PC-9 (cell line): ENCODE results near the gene PLEKHJ1. TPM values are rescaled to one million over a fixed set of nuclear protein-coding genes. Genes with fewer than 3 reads are reported as not detected.

ENCODE experiments used
- Bru-seq: library from RNA; stranded (reverse); fragments of 400-500 nt; gene quantifications from one replicate; lab custom pipeline; 2021; lab: Mats Ljungman, UMichigan
- BruChase-seq, 2 experiments: library from RNA; stranded (reverse); fragments of 400-500 nt; gene quantifications; one replicate each; lab custom pipeline; 2021; lab: Mats Ljungman, UMichigan
- BruUV-seq: library from RNA; stranded (reverse); fragments of 400-500 nt; replicated peaks from 2 replicates; lab custom pipeline; 2021; lab: Mats Ljungman, UMichigan
- CTCF ChIA-PET: fragments of 300-600 bp; sonication (Branson Sonifier 250); formaldehyde crosslinking; loops from one replicate; lab custom pipeline; 2022; ENCODE audit warnings: antibody characterized with exemption; lab: Charles Lee
- POLR2A ChIA-PET: fragments of 300-600 bp; sonication (Branson Sonifier 250); formaldehyde crosslinking; loops from one replicate; lab custom pipeline; 2022; ENCODE audit warnings: antibody characterized with exemption; ENCODE audit not compliant: unreplicated experiment; lab: Charles Lee
- DNase-seq, 2 experiments: peaks; one replicate each; pipeline versions ENCODE4 v3.0.0 to v3.0.0-alpha.2; 2015 to 2022; ENCODE audit warnings: mixed read lengths in 1 of 2
- H2AFZ ChIP-seq: fragments of 200-600 bp; sonication (generic); 2 replicates; pipeline ENCODE4 v1.8.1; 2017; ENCODE audit warnings: antibody characterized with exemption
- H3F3A ChIP-seq: fragments of 200-600 bp; sonication (generic); 2 replicates; pipeline ENCODE4 v1.8.1; 2017; ENCODE audit warnings: antibody characterized with exemption, mild to moderate bottlenecking, low read depth; ENCODE audit not compliant: insufficient read depth
- H3K27ac ChIP-seq: fragments of 200-600 bp; sonication (generic); 2 replicates; pipeline ENCODE4 v1.6.1; 2016; ENCODE audit warnings: mixed run types
- H3K27me3 ChIP-seq: fragments of 200-600 bp; sonication (generic); 2 replicates; pipeline ENCODE4 v1.6.1; 2016; ENCODE audit warnings: low read depth, mixed run types; ENCODE audit not compliant: insufficient read depth
- H3K36me3 ChIP-seq: fragments of 200-600 bp; sonication (generic); 2 replicates; pipeline ENCODE4 v1.6.1; 2016; ENCODE audit warnings: low read depth, mixed run types
- H3K4me1 ChIP-seq: fragments of 200-600 bp; sonication (generic); replicated peaks from 2 replicates; pipeline ENCODE4 v1.6.1; 2016; ENCODE audit warnings: mixed run types; ENCODE audit not compliant: insufficient read depth
- H3K4me2 ChIP-seq: fragments of 200-600 bp; sonication (generic); 2 replicates; pipeline ENCODE4 v1.6.1; 2017; ENCODE audit warnings: mixed run types
- H3K4me3 ChIP-seq: fragments of 200-600 bp; sonication (generic); 2 replicates; pipeline ENCODE4 v1.6.1; 2016; ENCODE audit warnings: mixed run types
- H3K79me2 ChIP-seq: fragments of 200-600 bp; sonication (generic); 2 replicates; pipeline ENCODE4 v1.6.1; 2017; ENCODE audit warnings: low read depth, mixed run types
- H3K9me2 ChIP-seq: fragments of 200-600 bp; sonication (generic); 2 replicates; pipeline ENCODE4 v1.8.1; 2017; ENCODE audit warnings: mild to moderate bottlenecking; ENCODE audit not compliant: insufficient read depth
- H3K9me3 ChIP-seq: fragments of 200-600 bp; sonication (generic); 2 replicates; pipeline ENCODE4 v1.8.1; 2016; ENCODE audit warnings: low read depth; ENCODE audit not compliant: insufficient read depth
- H4K20me1 ChIP-seq: fragments of 200-600 bp; sonication (generic); 2 replicates; pipeline ENCODE4 v1.8.1; 2017; ENCODE audit not compliant: insufficient read depth
- EZH2 ChIP-seq: fragments of 200-600 bp; sonication (generic); IDR thresholded peaks from 2 replicates; pipeline ENCODE4 v1.8.0; 2017; ENCODE audit warnings: antibody characterized with exemption, low read depth
- intact Hi-C: fragments of 100-400 bp; cut with micrococcal nuclease; formaldehyde crosslinking; loops from one replicate; pipeline ENCODE4 v1.10.0; 2022; ENCODE audit not compliant: unreplicated experiment
- long read RNA-seq: library from polyadenylated mRNA; stranded (forward); transcript quantifications from one replicate; pipeline ENCODE4 v2.0.0, GENCODE V29; 2022
- total RNA-seq: library from RNA; stranded (reverse); gene quantifications from 2 replicates; pipeline ENCODE4 v1.2.3, GENCODE V29; 2021
- TF ChIP-seq, protein P1 (sequence below): fragments of 200-600 bp; sonication (generic); conservative IDR thresholded peaks from 2 replicates; pipeline ENCODE4 v1.6.1; 2017; ENCODE audit warnings: mixed run types, antibody characterized with exemption, mild to moderate bottlenecking, moderate library complexity

The PLEKHJ1 gene
- total RNA-seq (38.6 and 45.9 TPM in 2 replicates), Bru-seq, nascent RNA (percentile 51 among the genes with signal in this experiment), BruChase-seq, experiment 1, labeled RNA remaining after a 2-hour chase (percentile 68 among the genes with signal in this experiment), BruChase-seq, experiment 2, labeled RNA remaining after a 6-hour chase (percentile 74 among the genes with signal in this experiment)
- long read RNA-seq, transcript PLEKHJ1-206 (5 exons, 1,311 nt), result minor isoform, 5 of 98 reads
- long read RNA-seq, transcript PLEKHJ1-201 (6 exons, 1,206 nt), result major isoform, 80 of 98 reads
- long read RNA-seq, partial matches to known transcripts, result 1 of 98 reads
- long read RNA-seq, other reads (novel, unspliced or antisense), result 6 of 98 reads

GRCh38 chr19:2236314-2237050 lies at the start of gene PLEKHJ1, which contains the start of gene SF3A2:
PLEKHJ1 (minus strand) TSS chr19:2236329; CDS start chr19:2236248, 81 bp downstream.
SF3A2 (plus strand) TSS chr19:2236824; CDS start chr19:2243419, 6,595 bp downstream.
- Histone ChIP-seq H3K4me3 (peak within 1 kb of the TSS; percentile 82), H3K36me3 (no peaks in the 10 kb centered on the region), H3K9me2 (no peaks in the 10 kb centered on the region), H3K79me2 (peaks cover 72% of the 10 kb centered on the region), H2AFZ (peak within 1 kb of the TSS; percentile 85), H3F3A (peaks cover 9% of the 10 kb centered on the region; the same call in 1 of the 2 replicates), H3K27me3 (no peaks in the 10 kb centered on the region), H3K4me2 (peak within 1 kb of the TSS; percentile 93), H4K20me1 (peaks cover 42% of the 10 kb centered on the region), H3K9me3 (no peaks in the 10 kb centered on the region), H3K27ac (peak within 1 kb of the TSS; percentile 83), H3K4me1 (peaks cover 15% of the 10 kb centered on the region)
- POLR2A ChIA-PET, result no interaction called here
- CTCF ChIA-PET, result no interaction called here
- intact Hi-C loops, result loop anchor here (1.0 to 10.0 kb wide), 3 partner anchors 80 to 228 kb away; no protein-coding TSS in a partner anchor
- TF ChIP-seq, protein P1, sequence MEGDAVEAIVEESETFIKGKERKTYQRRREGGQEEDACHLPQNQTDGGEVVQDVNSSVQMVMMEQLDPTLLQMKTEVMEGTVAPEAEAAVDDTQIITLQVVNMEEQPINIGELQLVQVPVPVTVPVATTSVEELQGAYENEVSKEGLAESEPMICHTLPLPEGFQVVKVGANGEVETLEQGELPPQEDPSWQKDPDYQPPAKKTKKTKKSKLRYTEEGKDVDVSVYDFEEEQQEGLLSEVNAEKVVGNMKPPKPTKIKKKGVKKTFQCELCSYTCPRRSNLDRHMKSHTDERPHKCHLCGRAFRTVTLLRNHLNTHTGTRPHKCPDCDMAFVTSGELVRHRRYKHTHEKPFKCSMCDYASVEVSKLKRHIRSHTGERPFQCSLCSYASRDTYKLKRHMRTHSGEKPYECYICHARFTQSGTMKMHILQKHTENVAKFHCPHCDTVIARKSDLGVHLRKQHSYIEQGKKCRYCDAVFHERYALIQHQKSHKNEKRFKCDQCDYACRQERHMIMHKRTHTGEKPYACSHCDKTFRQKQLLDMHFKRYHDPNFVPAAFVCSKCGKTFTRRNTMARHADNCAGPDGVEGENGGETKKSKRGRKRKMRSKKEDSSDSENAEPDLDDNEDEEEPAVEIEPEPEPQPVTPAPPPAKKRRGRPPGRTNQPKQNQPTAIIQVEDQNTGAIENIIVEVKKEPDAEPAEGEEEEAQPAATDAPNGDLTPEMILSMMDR, result peak; percentile 90
- no peak for TF ChIP-seq EZH2
- peak; percentile 84 to 95 for DNase-seq
- no TSS peak for BruUV-seq

- no peaks in the 10 kb centered on the region for H4K20me1 ChIP-seq
- CTCF ChIA-PET, result no interaction called here
- H3K36me3 ChIP-seq, result no peaks in the 10 kb centered on the region
- no peak overlapping the region for H3K27ac ChIP-seq
- H3K79me2 ChIP-seq, result no peaks in the 10 kb centered on the region
- no peak overlapping the region for H3K4me2 ChIP-seq
- no peaks in the 10 kb centered on the region for H3K9me3 ChIP-seq
- H3K9me2 ChIP-seq, result no peaks in the 10 kb centered on the region
- no peak overlapping the region for H2AFZ ChIP-seq
- no peak overlapping the region for H3K4me3 ChIP-seq
- H3K4me1 ChIP-seq, result no peaks in the 10 kb centered on the region
- intact Hi-C loops, result no loop called here
- POLR2A ChIA-PET, result no interaction called here
- BruUV-seq, result no TSS peak
- no peak for TF ChIP-seq EZH2
- TF ChIP-seq, protein P1, result no peak
- no peaks in the 10 kb centered on the region for H3F3A ChIP-seq
- no peak for DNase-seq
- no peaks in the 10 kb centered on the region for H3K27me3 ChIP-seq
Measured at GRCh38 chr19:2283835-2284507, 47.8 kb upstream of the PLEKHJ1 start.

DNA sequence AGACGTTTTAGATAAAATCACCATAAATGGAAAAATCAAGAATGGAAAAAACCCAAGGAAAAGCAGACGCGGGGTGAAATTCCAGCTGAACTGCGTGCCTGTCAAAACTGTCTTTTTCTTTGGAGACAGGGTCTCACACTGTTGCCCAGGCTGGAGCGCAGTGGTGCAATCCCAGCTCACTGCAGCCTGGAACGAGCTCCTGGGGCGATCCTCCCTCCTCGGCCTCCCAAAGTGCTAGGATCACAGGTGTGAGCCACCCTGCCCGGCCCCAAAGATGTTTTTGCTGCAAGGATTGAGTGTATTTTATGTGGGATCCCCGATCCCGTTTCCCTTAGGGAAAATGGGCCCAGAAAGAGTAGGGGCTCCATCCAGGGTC lies 46.7 kb upstream of the PLEKHJ1 start:
- intact Hi-C loops, result no loop called here
- no peak for DNase-seq
- H3K4me2 ChIP-seq, result no peak overlapping the region
- no peaks in the 10 kb centered on the region for H3K27me3 ChIP-seq
- H3K36me3 ChIP-seq, result no peaks in the 10 kb centered on the region
- H2AFZ ChIP-seq, result no peak overlapping the region
- no peaks in the 10 kb centered on the region for H3K9me3 ChIP-seq
- CTCF ChIA-PET, result no interaction called here
- H4K20me1 ChIP-seq, result no peaks in the 10 kb centered on the region
- no peaks in the 10 kb centered on the region for H3K4me1 ChIP-seq
- no peak overlapping the region for H3K4me3 ChIP-seq
- POLR2A ChIA-PET, result interaction anchor here (0.6 kb wide), 1 partner anchor 8 kb away, joined by 6 read pairs; no protein-coding TSS in a partner anchor
- no peaks in the 10 kb centered on the region for H3K9me2 ChIP-seq
- BruUV-seq, result no TSS peak
- H3K27ac ChIP-seq, result no peak overlapping the region
- no peaks in the 10 kb centered on the region for H3K79me2 ChIP-seq
- TF ChIP-seq, protein P1, result no peak
- no peak for TF ChIP-seq EZH2
- no peaks in the 10 kb centered on the region for H3F3A ChIP-seq
